ENCODE results near the gene OR7A5. TPM values are rescaled to one million over a fixed set of nuclear protein-coding genes. Genes with fewer than 3 reads are reported as not detected.
"Not testable (repeated sequence)": the region's sequence is repeated elsewhere in the genome, so short reads cannot be mapped to it uniquely, and the experiment has no call there.

The OR7A5 gene
- total and polyA plus RNA-seq, 2 of the 8 experiments (the other 6 are each of a cell fraction or from before 2014, with no cell fraction given), result not detected

GRCh38 chr19:14795078-14795721 is 39.8 kb downstream of the OR7A5 start (continued):
- TF ChIP-seq MAFK (IDR thresholded peaks at IDR 0.05; ENCODE audit: low read depth, low read length) (peak; percentile 31; the same call in 1 of the 2 replicates), SAP30 (IDR thresholded peaks at IDR 0.05; ENCODE audit: insufficient read depth, insufficient replicate concordance, low read length) (no peak)

DNA sequence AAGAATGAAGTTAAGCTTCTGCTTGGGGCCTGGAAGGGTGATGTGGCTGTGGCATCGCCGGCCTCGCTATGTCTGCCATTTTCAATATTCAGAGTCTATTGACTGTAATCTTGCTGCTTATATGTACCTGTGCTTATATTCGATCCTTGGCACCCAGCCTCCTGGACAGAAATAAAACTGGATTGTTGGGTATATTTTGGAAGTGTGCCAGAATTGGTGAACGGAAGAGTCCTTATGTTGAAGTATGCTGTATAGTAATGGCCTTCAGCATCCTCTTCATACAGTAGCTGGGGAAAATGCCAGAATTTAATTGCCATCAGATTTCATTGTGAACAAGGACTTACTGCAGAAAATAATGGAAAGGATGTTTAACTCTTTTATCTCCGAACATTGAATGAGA is 42.7 kb downstream of the OR7A5 start:
- H2AK5ac ChIP-seq (ENCODE audit: low read depth, low read length); H2AFZ ChIP-seq (ENCODE audit: low read length); H2BK120ac ChIP-seq (replicated peaks; ENCODE audit: low read depth, low read length); H3K27me3 ChIP-seq (replicated peaks in 1 of 4; ENCODE audit: control insufficient read depth in 3 of 4, extremely low read depth in 1 of 4, insufficient read depth in 3 of 4, low read length in 3 of 4); H3K79me2 ChIP-seq (ENCODE audit: control insufficient read depth in 1 of 2, insufficient read depth in 2 of 2, low read length in 2 of 2); H3K4me2 ChIP-seq (ENCODE audit: insufficient read depth in 1 of 2, low read depth in 2 of 2, low read length in 2 of 2); H2BK5ac ChIP-seq (ENCODE audit: low read depth, low read length); H3K9ac ChIP-seq (replicated peaks in 1 of 4; ENCODE audit: extremely low read depth in 1 of 4, low read depth in 3 of 4, low read length in 3 of 4); H3K14ac ChIP-seq (ENCODE audit: insufficient read length); H3K4ac ChIP-seq (replicated peaks; ENCODE audit: insufficient read length, low read depth, low read length); H3K18ac ChIP-seq (ENCODE audit: extremely low read depth, low read length); H4K5ac ChIP-seq (ENCODE audit: insufficient read length, low read depth, low read length); H3K4me3 ChIP-seq (ENCODE audit: extremely low read depth in 1 of 4, insufficient read depth in 2 of 4, low read depth in 3 of 4, low read length in 4 of 4); H2BK15ac ChIP-seq (ENCODE audit: low read length); H4K8ac ChIP-seq (ENCODE audit: extremely low read depth, insufficient read depth, low read length); H3K56ac ChIP-seq (replicated peaks; ENCODE audit: insufficient read length, low read depth, low read length); H3K36me3 ChIP-seq (ENCODE audit: control insufficient read depth in 2 of 4, insufficient read depth in 4 of 4, low read length in 3 of 4); POLR2A ChIA-PET (ENCODE audit: partially characterized antibody); H2BK20ac ChIP-seq (ENCODE audit: low read length); H3K27ac ChIP-seq (ENCODE audit: low read depth, low read length); H3K79me1 ChIP-seq (ENCODE audit: low read depth, low read length); H2BK12ac ChIP-seq (ENCODE audit: low read depth, low read length); H3K9me3 ChIP-seq (ENCODE audit: insufficient read depth in 2 of 2, low read depth in 1 of 2, low read length in 1 of 2); H4K91ac ChIP-seq (replicated peaks; ENCODE audit: insufficient read length, low read length); H3K23me2 ChIP-seq (ENCODE audit: low read depth, low read length); DNase-seq (ENCODE audit: low read depth in 1 of 2, low spot score in 2 of 2); H3K23ac ChIP-seq (ENCODE audit: insufficient read length); H4K20me1 ChIP-seq (replicated peaks in 1 of 2; ENCODE audit: control insufficient read depth in 1 of 2, insufficient read depth in 2 of 2, low read length in 2 of 2); H3K4me1 ChIP-seq (replicated peaks in 1 of 4; ENCODE audit: control insufficient read depth in 3 of 4, insufficient read depth in 4 of 4, low read length in 3 of 4): not testable (repeated sequence)
- WGBS, 2 experiments (ENCODE audit: extremely low coverage in 1 of 2, insufficient coverage in 1 of 2, insufficient read length in 1 of 2, insufficient replicate concordance in 2 of 2, low coverage in 1 of 2, low lambda C conversion rate in 2 of 2, missing lambda C conversion rate in 1 of 2), result 90% methylated on average over 6 of the region's 6 CpGs; no CpG with 5 or more reads in 1 of the 2 experiments
- peak; percentile 50 for FAIRE-seq
- CTCF ChIA-PET (ENCODE audit: partially characterized antibody), result interaction anchor here (1.7 kb wide), 1 partner anchor 19 kb away, joined by 5 read pairs; no protein-coding TSS in a partner anchor
